ENCODE data around the gene IER5L. TPM values are rescaled to one million over a fixed set of nuclear protein-coding genes. Genes with fewer than 3 reads are reported as not detected.
"Not testable (repeated sequence)": the region's sequence is repeated elsewhere in the genome, so short reads cannot be mapped to it uniquely, and the experiment has no call there.

IER5L gene
- total RNA-seq, 1 donor from 2014 or later: 9.6 TPM

DNA sequence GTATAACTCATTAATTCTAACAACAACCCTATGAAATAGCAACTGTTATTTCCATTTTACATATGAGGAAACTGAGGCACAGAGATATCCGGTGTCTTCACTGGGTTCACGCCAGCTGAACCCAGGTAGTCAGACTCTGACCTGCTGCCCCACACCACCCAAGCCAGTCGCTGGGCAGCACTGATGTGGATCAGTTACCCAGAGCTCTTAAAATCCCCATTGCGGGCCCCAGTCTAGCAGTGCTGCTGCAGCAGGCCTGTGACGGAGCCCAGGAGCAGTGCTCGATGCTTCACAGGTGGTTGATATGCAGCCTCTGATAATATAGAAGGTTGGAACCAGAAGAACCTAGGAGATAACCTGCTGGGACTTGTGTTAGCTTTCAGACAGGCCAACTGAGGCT is 42.6 kb downstream of the IER5L start:
- no peak for ATAC-seq
- TF ChIP-seq, protein P1, sequence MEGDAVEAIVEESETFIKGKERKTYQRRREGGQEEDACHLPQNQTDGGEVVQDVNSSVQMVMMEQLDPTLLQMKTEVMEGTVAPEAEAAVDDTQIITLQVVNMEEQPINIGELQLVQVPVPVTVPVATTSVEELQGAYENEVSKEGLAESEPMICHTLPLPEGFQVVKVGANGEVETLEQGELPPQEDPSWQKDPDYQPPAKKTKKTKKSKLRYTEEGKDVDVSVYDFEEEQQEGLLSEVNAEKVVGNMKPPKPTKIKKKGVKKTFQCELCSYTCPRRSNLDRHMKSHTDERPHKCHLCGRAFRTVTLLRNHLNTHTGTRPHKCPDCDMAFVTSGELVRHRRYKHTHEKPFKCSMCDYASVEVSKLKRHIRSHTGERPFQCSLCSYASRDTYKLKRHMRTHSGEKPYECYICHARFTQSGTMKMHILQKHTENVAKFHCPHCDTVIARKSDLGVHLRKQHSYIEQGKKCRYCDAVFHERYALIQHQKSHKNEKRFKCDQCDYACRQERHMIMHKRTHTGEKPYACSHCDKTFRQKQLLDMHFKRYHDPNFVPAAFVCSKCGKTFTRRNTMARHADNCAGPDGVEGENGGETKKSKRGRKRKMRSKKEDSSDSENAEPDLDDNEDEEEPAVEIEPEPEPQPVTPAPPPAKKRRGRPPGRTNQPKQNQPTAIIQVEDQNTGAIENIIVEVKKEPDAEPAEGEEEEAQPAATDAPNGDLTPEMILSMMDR (IDR thresholded peaks at IDR 0.05): no peak

DNA sequence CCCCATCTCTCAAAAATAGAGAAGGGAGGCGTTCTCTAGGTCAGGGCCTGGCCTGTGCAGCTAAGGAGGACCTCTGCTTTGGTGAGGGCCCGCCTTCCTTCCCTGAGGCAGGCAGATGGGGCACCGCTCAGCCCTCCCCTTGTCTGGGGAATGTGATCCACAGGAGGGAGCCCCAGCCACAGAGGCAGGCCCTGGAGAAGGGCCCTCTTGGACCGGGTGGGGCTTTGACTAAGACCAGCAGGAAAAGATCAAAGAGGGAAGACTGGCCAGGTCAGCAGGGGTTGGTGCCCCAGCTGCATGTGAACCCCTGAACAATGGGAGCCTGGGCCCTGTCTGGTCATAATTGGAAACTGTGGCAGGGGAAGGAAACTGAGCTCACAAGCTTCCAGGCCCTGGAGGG is 45.0 kb downstream of the IER5L start:
- no peak overlapping the region for H3K27ac ChIP-seq
- TF ChIP-seq, protein P1 (IDR thresholded peaks at IDR 0.05): no peak
- no peaks in the 10 kb centered on the region for H3K27me3 ChIP-seq
- H3K9me3 ChIP-seq: no peaks in the 10 kb centered on the region
- H3K4me1 ChIP-seq: peaks cover 14% of the 10 kb centered on the region
- intact Hi-C loops (cut with DNase I): no loop called here
- ATAC-seq: no peak
- H3K36me3 ChIP-seq: peaks cover 72% of the 10 kb centered on the region
- no peak for DNase-seq
- H3K4me3 ChIP-seq: no peak overlapping the region

More for the DNA sequence above, 42.6 kb downstream of the IER5L start:
- intact Hi-C loops (cut with DNase I): loop anchor here (5.0 kb wide), 1 partner anchor 482 kb away; no protein-coding TSS in a partner anchor
- no peaks in the 10 kb centered on the region for H3K27me3 ChIP-seq
- no peaks in the 10 kb centered on the region for H3K9me3 ChIP-seq
- no peak for DNase-seq
- H3K36me3 ChIP-seq: peaks cover 51% of the 10 kb centered on the region
- H3K4me1 ChIP-seq: peaks cover 34% of the 10 kb centered on the region
- H3K27ac ChIP-seq: no peak overlapping the region
- no peak overlapping the region for H3K4me3 ChIP-seq

DNA sequence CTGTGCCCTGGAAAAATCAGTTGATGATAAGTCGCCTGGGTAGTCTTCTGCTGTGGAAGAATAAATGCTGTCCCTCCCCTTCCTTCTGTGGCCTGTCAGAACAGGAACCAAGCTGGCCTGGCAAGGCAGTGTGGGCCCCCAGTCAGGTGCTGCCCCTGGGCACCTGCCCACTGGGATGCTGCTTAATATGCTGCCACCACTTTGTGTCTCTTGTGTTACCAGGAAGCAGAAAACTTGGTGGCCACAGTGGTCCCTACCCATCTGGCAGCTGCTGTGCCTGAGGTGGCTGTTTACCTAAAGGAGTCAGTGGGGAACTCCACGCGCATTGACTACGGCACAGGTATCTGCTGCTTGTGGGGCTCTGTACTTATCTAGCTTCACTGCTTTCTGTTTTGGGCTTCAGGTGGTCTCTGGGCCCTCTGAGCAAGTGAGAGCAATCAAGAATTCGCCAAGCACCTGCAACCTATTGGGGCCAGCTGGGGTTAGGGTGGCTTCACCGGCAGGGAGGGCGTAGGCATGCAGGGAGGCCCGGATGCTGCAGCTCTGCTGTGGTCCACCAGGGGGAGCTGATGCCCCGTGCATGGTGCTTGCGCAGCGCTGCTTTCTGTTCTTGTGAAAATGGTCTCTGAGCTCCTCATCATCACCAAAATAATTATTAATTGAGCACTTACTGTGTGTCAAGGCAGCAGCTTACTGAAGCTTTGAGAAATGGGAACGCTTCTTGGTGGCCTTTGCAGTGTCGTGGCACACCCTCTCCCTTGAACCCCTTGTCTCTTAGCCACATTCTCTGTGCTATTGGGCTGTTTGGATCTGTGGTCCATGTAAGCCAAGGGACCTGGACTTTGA is 46.5 kb downstream of the IER5L start:
- Histone ChIP-seq H3K4me1 (peaks cover 3% of the 10 kb centered on the region), H3K36me3 (peaks cover 71% of the 10 kb centered on the region), H3K27ac (no peak overlapping the region), H3K27me3 (no peaks in the 10 kb centered on the region), H3K9me3 (no peaks in the 10 kb centered on the region), H3K4me3 (no peak overlapping the region)
- DNase-seq: peak; percentile 90
- ATAC-seq: peak; percentile 97
- TF ChIP-seq, protein P1 (IDR thresholded peaks at IDR 0.05): peak; percentile 99
- intact Hi-C loops (cut with DNase I): no loop called here

DNA sequence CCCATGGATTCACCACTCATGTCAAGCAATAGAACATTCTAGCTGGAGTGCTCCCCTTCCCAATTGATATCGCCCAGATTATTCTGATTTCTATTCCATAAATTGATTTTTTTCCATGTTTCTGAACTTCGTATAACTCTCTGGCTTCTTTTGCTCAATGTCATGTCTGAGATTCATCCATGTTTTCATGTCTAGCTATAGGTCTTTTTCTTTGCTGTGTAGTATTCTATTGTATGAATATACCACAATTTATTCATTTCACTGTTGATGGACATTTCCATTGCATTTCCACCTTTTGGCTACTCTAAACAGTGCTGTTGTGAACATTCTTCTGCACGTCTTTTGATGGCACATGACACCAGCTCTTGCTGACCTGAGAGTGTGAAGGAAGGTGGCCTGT is 47.3 kb downstream of the IER5L start:
- H3K4me1 ChIP-seq: peaks cover 3% of the 10 kb centered on the region
- ATAC-seq: no peak
- H3K27ac ChIP-seq: no peak overlapping the region
- DNase-seq: no peak
- intact Hi-C loops (cut with DNase I): no loop called here
- TF ChIP-seq, protein P1 (IDR thresholded peaks at IDR 0.05): no peak
- H3K4me3 ChIP-seq: no peak overlapping the region
- peaks cover 66% of the 10 kb centered on the region for H3K36me3 ChIP-seq
- no peaks in the 10 kb centered on the region for H3K27me3 ChIP-seq
- H3K9me3 ChIP-seq: no peaks in the 10 kb centered on the region

DNA sequence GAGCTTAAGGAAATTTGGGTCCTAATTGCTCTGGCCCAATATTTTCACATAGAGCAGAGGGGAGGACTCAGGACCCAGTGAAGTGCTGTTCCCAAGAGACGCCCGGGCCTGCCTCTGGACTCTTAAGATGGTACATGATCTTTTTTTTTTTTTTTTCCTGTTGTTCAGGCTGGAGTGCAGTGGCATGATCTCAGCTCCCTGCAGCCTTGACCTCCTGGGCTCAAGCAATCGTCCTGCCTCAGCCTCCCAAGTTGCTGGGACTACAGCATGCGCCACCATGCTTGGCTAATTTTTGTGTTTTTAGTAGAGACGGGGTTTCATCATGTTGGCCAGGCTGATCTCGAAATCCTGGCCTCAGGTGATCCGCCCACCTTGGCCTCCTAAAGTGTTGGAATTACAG is 47.8 kb downstream of the IER5L start:
- ATAC-seq; intact Hi-C loops (cut with DNase I): not testable (repeated sequence)
- H3K36me3 ChIP-seq: peaks cover 61% of the 10 kb centered on the region

DNA sequence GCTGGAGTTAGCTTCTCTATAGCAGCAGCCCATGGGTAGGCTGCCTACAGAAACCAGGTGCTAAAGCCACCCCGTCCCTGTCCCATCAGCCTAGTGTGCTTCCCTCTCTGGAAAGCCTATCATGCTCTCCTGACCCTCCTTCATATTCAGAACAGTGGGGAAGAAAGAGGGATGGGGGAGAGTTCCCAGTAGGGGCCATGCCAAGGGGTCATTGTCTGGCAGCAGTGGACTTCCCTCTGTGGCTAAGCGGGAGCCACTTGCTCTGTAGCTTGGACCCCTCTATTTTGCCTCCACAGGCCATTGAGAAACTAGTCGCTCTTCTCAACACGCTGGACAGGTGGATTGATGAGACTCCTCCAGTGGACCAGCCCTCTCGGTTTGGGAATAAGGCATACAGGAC is 49.4 kb downstream of the IER5L start:
- DNase-seq (no peak), ATAC-seq (no peak)
- Histone ChIP-seq H3K27ac (no peak overlapping the region), H3K9me3 (no peaks in the 10 kb centered on the region), H3K4me3 (no peak overlapping the region), H3K4me1 (peaks cover 3% of the 10 kb centered on the region), H3K27me3 (no peaks in the 10 kb centered on the region), H3K36me3 (peaks cover 63% of the 10 kb centered on the region)
- intact Hi-C loops (cut with DNase I): no loop called here
- TF ChIP-seq, protein P1 (IDR thresholded peaks at IDR 0.05): no peak

More for the DNA sequence above, 47.8 kb downstream of the IER5L start:
- H3K4me3 ChIP-seq, H3K27me3 ChIP-seq, H3K4me1 ChIP-seq, H3K27ac ChIP-seq, H3K9me3 ChIP-seq, DNase-seq: not testable (repeated sequence)

Measured in upper lobe of right lung (tissue), 1 donor.